ENCODE results near the gene ADAP2.

- no peak for TF ChIP-seq CTCF (IDR thresholded peaks at IDR 0.05)
- TF ChIP-seq EP300 (IDR thresholded peaks at IDR 0.05; ENCODE audit: low read depth): no peak
- TF ChIP-seq POLR2A (IDR thresholded peaks at IDR 0.05): no peak
- no peak for TF ChIP-seq POLR2AphosphoS5 (IDR thresholded peaks at IDR 0.05)
Observed at GRCh38 chr17:30958187-30958586, 36.4 kb downstream of the ADAP2 start.

All from transverse colon (tissue), 4 donors.